HG02840 (cell line): Measurements from ENCODE around the gene PHF24.
"Not testable (repeated sequence)": the region's sequence is repeated elsewhere in the genome, so short reads cannot be mapped to it uniquely, and the experiment has no call there.

Experiments
- ATAC-seq: cut with Tn5 transposase; IDR thresholded peaks from one replicate; pipeline ENCODE4 v1.9.1; 2021; ENCODE audit warnings: mild to moderate bottlenecking, moderate library complexity, moderate number of reproducible peaks; ENCODE audit not compliant: unreplicated experiment, low FRiP score

PHF24 gene

GRCh38 chr9:34957492-34958410 lies at the start of gene PHF24:
Gene PHF24 (plus strand): TSS chr9:34958285. CDS start chr9:34971299, 13,014 bp downstream.
- no peak for ATAC-seq

- ATAC-seq, result no peak
Measured at GRCh38 chr9:34927061-34927460, 31.0 kb upstream of the PHF24 start.

- ATAC-seq, result no peak
Measured at GRCh38 chr9:34928921-34929320, 29.2 kb upstream of the PHF24 start.

GRCh38 chr9:34929506-34930102 lies 28.5 kb upstream of the PHF24 start:
- ATAC-seq, result no peak

GRCh38 chr9:34939989-34940388 lies 18.1 kb upstream of the PHF24 start:
- not testable (repeated sequence) for ATAC-seq

GRCh38 chr9:34948451-34948850 lies 9.6 kb upstream of the PHF24 start:
- no peak for ATAC-seq

- ATAC-seq, result no peak
Measured at GRCh38 chr9:34954225-34954624, 3.9 kb upstream of the PHF24 start.

- ATAC-seq, result not testable (repeated sequence)
Measured at GRCh38 chr9:34956066-34956465, 2.0 kb upstream of the PHF24 start.

- ATAC-seq, result no peak
Measured at GRCh38 chr9:34956648-34957047, 1.4 kb upstream of the PHF24 start.

- no peak for ATAC-seq
Measured at GRCh38 chr9:34958411-34958982, 412 bp downstream of the PHF24 start.

GRCh38 chr9:34959461-34959860 lies 1.4 kb downstream of the PHF24 start:
- ATAC-seq, result no peak

GRCh38 chr9:34961574-34962490 lies 3.7 kb downstream of the PHF24 start:
- ATAC-seq, result no peak

- ATAC-seq, result no peak
Measured at GRCh38 chr9:34962546-34962945, 4.5 kb downstream of the PHF24 start.

GRCh38 chr9:34963552-34963951 lies 5.5 kb downstream of the PHF24 start:
- no peak for ATAC-seq

GRCh38 chr9:34964458-34964857 lies 6.4 kb downstream of the PHF24 start:
- no peak for ATAC-seq

- ATAC-seq, result no peak
Measured at GRCh38 chr9:34971146-34971811, 13.2 kb downstream of the PHF24 start.

- ATAC-seq, result no peak
Measured at GRCh38 chr9:34974664-34975063, 16.6 kb downstream of the PHF24 start.

GRCh38 chr9:34976441-34976840 lies 18.4 kb downstream of the PHF24 start:
- ATAC-seq, result no peak

- ATAC-seq, result no peak
Measured at GRCh38 chr9:34976992-34977391, 18.9 kb downstream of the PHF24 start.
